ENCODE data around the gene CACUL1.

DNA sequence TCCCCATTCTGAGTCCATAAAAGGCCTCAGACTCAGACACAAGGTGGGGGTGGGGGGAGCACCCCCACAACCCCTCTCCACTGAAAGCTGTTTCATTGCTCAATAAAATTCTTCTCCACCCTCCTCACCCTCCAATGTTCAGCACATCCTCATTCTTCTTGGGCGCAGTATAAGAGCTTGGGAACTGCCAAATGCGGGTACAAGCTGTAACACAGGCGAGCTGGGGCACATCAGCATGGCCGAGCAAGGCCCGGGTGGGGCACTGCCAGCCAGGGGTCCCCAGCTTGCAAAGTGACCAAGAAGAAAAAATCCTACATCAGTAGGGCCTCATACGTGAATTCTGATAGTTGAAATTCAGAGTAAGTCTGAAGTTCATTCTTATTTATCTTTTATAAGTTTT, 50.1 kb downstream of the CACUL1 start:
- TF ChIP-seq RAD21 (IDR thresholded peaks at IDR 0.05) (no peak), NR2F2 (IDR thresholded peaks at IDR 0.05) (no peak), EGR1 (IDR thresholded peaks at IDR 0.05; ENCODE audit: low read depth in 2 of 2) (no peak), TAF1 (conservative IDR thresholded peaks at IDR 0.05) (no peak)
- TF ChIP-seq, protein P1, sequence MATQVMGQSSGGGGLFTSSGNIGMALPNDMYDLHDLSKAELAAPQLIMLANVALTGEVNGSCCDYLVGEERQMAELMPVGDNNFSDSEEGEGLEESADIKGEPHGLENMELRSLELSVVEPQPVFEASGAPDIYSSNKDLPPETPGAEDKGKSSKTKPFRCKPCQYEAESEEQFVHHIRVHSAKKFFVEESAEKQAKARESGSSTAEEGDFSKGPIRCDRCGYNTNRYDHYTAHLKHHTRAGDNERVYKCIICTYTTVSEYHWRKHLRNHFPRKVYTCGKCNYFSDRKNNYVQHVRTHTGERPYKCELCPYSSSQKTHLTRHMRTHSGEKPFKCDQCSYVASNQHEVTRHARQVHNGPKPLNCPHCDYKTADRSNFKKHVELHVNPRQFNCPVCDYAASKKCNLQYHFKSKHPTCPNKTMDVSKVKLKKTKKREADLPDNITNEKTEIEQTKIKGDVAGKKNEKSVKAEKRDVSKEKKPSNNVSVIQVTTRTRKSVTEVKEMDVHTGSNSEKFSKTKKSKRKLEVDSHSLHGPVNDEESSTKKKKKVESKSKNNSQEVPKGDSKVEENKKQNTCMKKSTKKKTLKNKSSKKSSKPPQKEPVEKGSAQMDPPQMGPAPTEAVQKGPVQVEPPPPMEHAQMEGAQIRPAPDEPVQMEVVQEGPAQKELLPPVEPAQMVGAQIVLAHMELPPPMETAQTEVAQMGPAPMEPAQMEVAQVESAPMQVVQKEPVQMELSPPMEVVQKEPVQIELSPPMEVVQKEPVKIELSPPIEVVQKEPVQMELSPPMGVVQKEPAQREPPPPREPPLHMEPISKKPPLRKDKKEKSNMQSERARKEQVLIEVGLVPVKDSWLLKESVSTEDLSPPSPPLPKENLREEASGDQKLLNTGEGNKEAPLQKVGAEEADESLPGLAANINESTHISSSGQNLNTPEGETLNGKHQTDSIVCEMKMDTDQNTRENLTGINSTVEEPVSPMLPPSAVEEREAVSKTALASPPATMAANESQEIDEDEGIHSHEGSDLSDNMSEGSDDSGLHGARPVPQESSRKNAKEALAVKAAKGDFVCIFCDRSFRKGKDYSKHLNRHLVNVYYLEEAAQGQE (IDR thresholded peaks at IDR 0.05), result no peak
- TF ChIP-seq, protein P2, sequence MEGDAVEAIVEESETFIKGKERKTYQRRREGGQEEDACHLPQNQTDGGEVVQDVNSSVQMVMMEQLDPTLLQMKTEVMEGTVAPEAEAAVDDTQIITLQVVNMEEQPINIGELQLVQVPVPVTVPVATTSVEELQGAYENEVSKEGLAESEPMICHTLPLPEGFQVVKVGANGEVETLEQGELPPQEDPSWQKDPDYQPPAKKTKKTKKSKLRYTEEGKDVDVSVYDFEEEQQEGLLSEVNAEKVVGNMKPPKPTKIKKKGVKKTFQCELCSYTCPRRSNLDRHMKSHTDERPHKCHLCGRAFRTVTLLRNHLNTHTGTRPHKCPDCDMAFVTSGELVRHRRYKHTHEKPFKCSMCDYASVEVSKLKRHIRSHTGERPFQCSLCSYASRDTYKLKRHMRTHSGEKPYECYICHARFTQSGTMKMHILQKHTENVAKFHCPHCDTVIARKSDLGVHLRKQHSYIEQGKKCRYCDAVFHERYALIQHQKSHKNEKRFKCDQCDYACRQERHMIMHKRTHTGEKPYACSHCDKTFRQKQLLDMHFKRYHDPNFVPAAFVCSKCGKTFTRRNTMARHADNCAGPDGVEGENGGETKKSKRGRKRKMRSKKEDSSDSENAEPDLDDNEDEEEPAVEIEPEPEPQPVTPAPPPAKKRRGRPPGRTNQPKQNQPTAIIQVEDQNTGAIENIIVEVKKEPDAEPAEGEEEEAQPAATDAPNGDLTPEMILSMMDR (IDR thresholded peaks at IDR 0.05; ENCODE audit: low read depth, low read length, missing input control), result no peak
- TF ChIP-seq, protein P3, sequence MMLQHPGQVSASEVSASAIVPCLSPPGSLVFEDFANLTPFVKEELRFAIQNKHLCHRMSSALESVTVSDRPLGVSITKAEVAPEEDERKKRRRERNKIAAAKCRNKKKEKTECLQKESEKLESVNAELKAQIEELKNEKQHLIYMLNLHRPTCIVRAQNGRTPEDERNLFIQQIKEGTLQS (IDR thresholded peaks at IDR 0.05), result no peak

Data from liver (tissue), 3 donors.